BLaER1 treated with 17β-estradiol and CSF1 and Interleukin-3, amounts not matched to agents 10 nM and 100 nM (cell line): ENCODE results near the gene SLC7A5.

Source experiments
- H3K27ac ChIP-seq, 11 experiments: shearing (Covaris generic); formaldehyde crosslinking; 2 replicates each; pipeline ENCODE4 v1.8.1; 2022
- H3K27me3 ChIP-seq, 11 experiments: shearing (Covaris generic); formaldehyde crosslinking; 2 replicates each; pipeline ENCODE4 v1.8.1; 2022
- H3K36me3 ChIP-seq, 11 experiments: shearing (Covaris generic); formaldehyde crosslinking; 2 replicates each; pipeline ENCODE4 v1.8.1; 2022
- H3K4me1 ChIP-seq, 10 experiments: shearing (Covaris generic); formaldehyde crosslinking; 2 replicates each; pipeline ENCODE4 v1.8.1; 2022
- H3K4me2 ChIP-seq, 11 experiments: shearing (Covaris generic); formaldehyde crosslinking; 2 replicates each; pipeline ENCODE4 v1.8.1; 2022
- H3K4me3 ChIP-seq, 10 experiments: shearing (Covaris generic); formaldehyde crosslinking; 2 replicates each; pipeline ENCODE4 v1.8.1; 2022
- H3K9ac ChIP-seq, 11 experiments: shearing (Covaris generic); formaldehyde crosslinking; 2 replicates each; pipeline ENCODE4 v1.8.1; 2022
- H3K9me3 ChIP-seq, 11 experiments: shearing (Covaris generic); formaldehyde crosslinking; replicated peaks in 1 of 11; 2 replicates each; pipeline ENCODE4 v1.8.1; 2022
- H4K20me1 ChIP-seq, 11 experiments: shearing (Covaris generic); formaldehyde crosslinking; 2 replicates each; pipeline ENCODE4 v1.8.1; 2022
- Cebpa-rat ChIP-seq, 11 experiments: shearing (Covaris generic); IDR thresholded peaks; 2 replicates each; pipeline ENCODE4 v1.8.1; 2022

Gene SLC7A5

GRCh38 chr16:87824016-87824990 lies 45.0 kb downstream of the SLC7A5 start:
- no peak for TF ChIP-seq Cebpa-rat (IDR thresholded peaks at IDR 0.05)
- peaks cover 0 to under 1% (median 0%) of the 10 kb centered on the region in 11 experiments; a peak in 6 of 22 replicates for H3K9me3 ChIP-seq
- H3K27me3 ChIP-seq: peaks cover 0 to 50% (median 0%) of the 10 kb centered on the region in 11 experiments; a peak in 8 of 22 replicates
- no peak overlapping the region for H3K4me3 ChIP-seq
- peaks cover 12 to 90% (median 81%) of the 10 kb centered on the region in 10 experiments for H3K4me1 ChIP-seq
- no peak overlapping the region; a peak in 1 of 22 replicates for H3K9ac ChIP-seq
- peaks cover 0 to 41% (median 16%) of the 10 kb centered on the region in 11 experiments; a peak in 18 of 22 replicates for H4K20me1 ChIP-seq
- H3K4me2 ChIP-seq: peak overlapping the region in 8 of 11 experiments; percentile 53 to 89 (median 75); a peak in 15 of 22 replicates
- peaks cover 0 to 6% (median 0%) of the 10 kb centered on the region in 11 experiments; a peak in 4 of 22 replicates for H3K36me3 ChIP-seq
- H3K27ac ChIP-seq: no peak overlapping the region

- H3K27ac ChIP-seq: peak overlapping the region in 2 of 11 experiments; percentile 51 to 66; a peak in 4 of 22 replicates
- no peak for TF ChIP-seq Cebpa-rat (IDR thresholded peaks at IDR 0.05)
- peaks cover 0 to 41% (median 0%) of the 10 kb centered on the region in 11 experiments; a peak in 8 of 22 replicates for H3K27me3 ChIP-seq
- H4K20me1 ChIP-seq: peaks cover 0 to 32% (median 6%) of the 10 kb centered on the region in 11 experiments; a peak in 16 of 22 replicates
- H3K9me3 ChIP-seq: peaks cover 6 to 10% (median 7%) of the 10 kb centered on the region in 11 experiments
- peak overlapping the region in 3 of 11 experiments; percentile 36 to 65 (median 53); a peak in 4 of 22 replicates for H3K9ac ChIP-seq
- peaks cover 0 to 5% (median 0%) of the 10 kb centered on the region in 11 experiments; a peak in 3 of 22 replicates for H3K36me3 ChIP-seq
- peaks cover 12 to 89% (median 80%) of the 10 kb centered on the region in 10 experiments for H3K4me1 ChIP-seq
- peak overlapping the region in 9 of 11 experiments; percentile 47 to 89 (median 75); a peak in 18 of 22 replicates for H3K4me2 ChIP-seq
- H3K4me3 ChIP-seq: no peak overlapping the region
Observed at GRCh38 chr16:87823181-87823929, 46.0 kb downstream of the SLC7A5 start.

GRCh38 chr16:87822108-87822970 lies 47.0 kb downstream of the SLC7A5 start:
- Histone ChIP-seq H3K27me3 (peaks cover 0 to 37% (median 0%) of the 10 kb centered on the region in 11 experiments; a peak in 8 of 22 replicates), H3K4me2 (peak overlapping the region; percentile 38 to 89 (median 74); a peak in 21 of 22 replicates), H3K9ac (peak overlapping the region in 6 of 11 experiments; percentile 14 to 72 (median 46); a peak in 11 of 22 replicates)

GRCh38 chr16:87821376-87822107 lies 47.8 kb downstream of the SLC7A5 start:
- TF ChIP-seq Cebpa-rat (IDR thresholded peaks at IDR 0.05): no peak
- Histone ChIP-seq H3K4me2 (peak overlapping the region; percentile 12 to 89 (median 74); a peak in 19 of 22 replicates), H3K36me3 (peaks cover 0 to 12% (median 0%) of the 10 kb centered on the region in 11 experiments; a peak in 6 of 22 replicates), H3K9ac (peak overlapping the region in 5 of 11 experiments; percentile 14 to 72 (median 53); a peak in 8 of 22 replicates), H3K4me3 (no peak overlapping the region), H3K9me3 (peaks cover 21 to 29% (median 24%) of the 10 kb centered on the region in 11 experiments), H3K27me3 (peaks cover 0 to 37% (median 0%) of the 10 kb centered on the region in 11 experiments; a peak in 8 of 22 replicates), H4K20me1 (peaks cover 0 to 21% (median 0%) of the 10 kb centered on the region in 11 experiments; a peak in 2 of 22 replicates), H3K4me1 (peaks cover 12 to 93% (median 86%) of the 10 kb centered on the region in 10 experiments), H3K27ac (peak overlapping the region in 5 of 11 experiments; percentile 10 to 66 (median 51); a peak in 7 of 22 replicates)

More at GRCh38 chr16:87822108-87822970, 47.0 kb downstream of the SLC7A5 start:
- H3K4me3 ChIP-seq: 0 out of 20 replicates have a peak overlapping the region, but pooled peaks of 1 of the 10 experiments have one; percentile 15
- TF ChIP-seq Cebpa-rat (IDR thresholded peaks at IDR 0.05): peak in 1 of 11 experiments; percentile 63; a peak in 1 of 22 replicates
- H3K36me3 ChIP-seq: peaks cover 0 to 12% (median 0%) of the 10 kb centered on the region in 11 experiments; a peak in 6 of 22 replicates
- peaks cover 16 to 21% (median 17%) of the 10 kb centered on the region in 11 experiments for H3K9me3 ChIP-seq
- peaks cover 0 to 22% (median 0%) of the 10 kb centered on the region in 11 experiments; a peak in 3 of 22 replicates for H4K20me1 ChIP-seq
- peaks cover 12 to 85% (median 81%) of the 10 kb centered on the region in 10 experiments for H3K4me1 ChIP-seq
- H3K27ac ChIP-seq: peak overlapping the region in 4 of 11 experiments; percentile 51 to 66 (median 52); a peak in 7 of 22 replicates

GRCh38 chr16:87819983-87820382 lies 49.3 kb downstream of the SLC7A5 start:
- Histone ChIP-seq H3K27me3 (peaks cover 0 to 37% (median 0%) of the 10 kb centered on the region in 11 experiments; a peak in 7 of 22 replicates), H3K4me3 (no peak overlapping the region), H3K9ac (peak overlapping the region in 2 of 11 experiments; percentile 13 to 17; a peak in 2 of 22 replicates), H3K4me1 (peaks cover 23 to 100% (median 93%) of the 10 kb centered on the region in 10 experiments), H3K4me2 (peak overlapping the region in 8 of 11 experiments; percentile 31 to 89 (median 74); a peak in 15 of 22 replicates), H3K36me3 (peaks cover 0 to 12% (median 0%) of the 10 kb centered on the region in 11 experiments; a peak in 6 of 22 replicates), H3K9me3 (peaks cover 21 to 36% (median 24%) of the 10 kb centered on the region in 11 experiments), H3K27ac (peak overlapping the region in 5 of 11 experiments; percentile 22 to 97 (median 91); a peak in 9 of 22 replicates), H4K20me1 (peaks cover 0 to 18% (median 0%) of the 10 kb centered on the region in 11 experiments; a peak in 2 of 22 replicates)
- no peak for TF ChIP-seq Cebpa-rat (IDR thresholded peaks at IDR 0.05)

- TF ChIP-seq Cebpa-rat (IDR thresholded peaks at IDR 0.05): no peak
- H3K27ac ChIP-seq: peak overlapping the region in 6 of 11 experiments; percentile 27 to 97 (median 86); a peak in 8 of 22 replicates
- peak overlapping the region in 7 of 11 experiments; percentile 31 to 89 (median 74); a peak in 8 of 22 replicates for H3K4me2 ChIP-seq
- peak overlapping the region in 2 of 11 experiments; percentile 13 to 17; a peak in 2 of 22 replicates for H3K9ac ChIP-seq
- H3K4me1 ChIP-seq: peaks cover 23 to 98% (median 92%) of the 10 kb centered on the region in 10 experiments
- H4K20me1 ChIP-seq: peaks cover 0 to 13% (median 0%) of the 10 kb centered on the region in 11 experiments; a peak in 2 of 22 replicates
- H3K4me3 ChIP-seq: no peak overlapping the region
- H3K27me3 ChIP-seq: peaks cover 0 to 30% (median 0%) of the 10 kb centered on the region in 11 experiments; a peak in 7 of 22 replicates
- H3K9me3 ChIP-seq: peaks cover 21 to 36% (median 24%) of the 10 kb centered on the region in 11 experiments
- peaks cover 0 to 12% (median 0%) of the 10 kb centered on the region in 11 experiments; a peak in 6 of 22 replicates for H3K36me3 ChIP-seq
Observed at GRCh38 chr16:87819282-87819681, 50.0 kb downstream of the SLC7A5 start.
